K562 (cell line): ENCODE measurements around the gene IFI27L1. TPM values are rescaled to one million over a fixed set of nuclear protein-coding genes. Genes with fewer than 3 reads are reported as not detected.

Experiments
- ATAC-seq: fragments of 200-7000 bp; cut with Tn5 transposase; 3 replicates; pipeline ENCODE4 v1.9.1; 2020; ENCODE audit warnings: moderate library complexity
- BruUV-seq: library from RNA; stranded (reverse); fragments of 400-500 nt; replicated peaks from 2 replicates; lab custom pipeline; 2021; lab: Mats Ljungman, UMichigan
- CTCF ChIA-PET: fragments of 300-600 bp; formaldehyde crosslinking; extraction: SDS; loops from one replicate; lab custom pipeline; 2021; ENCODE audit warnings: low intra/inter-chr PET ratio; lab: Yijun Ruan, JAX
- POLR2A ChIA-PET: fragments of 300-600, 350-650 bp; sonication (Branson Sonifier 250); formaldehyde crosslinking; extraction: SDS; loops from one replicate; lab custom pipeline; 2021; ENCODE audit warnings: antibody characterized with exemption, inconsistent platforms; lab: Yijun Ruan, JAX
- DNase-seq, 4 experiments: peaks; one replicate each; pipeline versions ENCODE4 v3.0.0 to v3.0.0-alpha.2; 2011 to 2018; ENCODE audit warnings: low spot score in 3 of 4, mixed read lengths in 3 of 4; ENCODE audit errors: extremely low read depth in 1 of 4
- FAIRE-seq: peaks from 2 replicates; lab custom pipeline; 2011; peaks lifted over from hg19 to GRCh38; lab: Jason Lieb, UNC
- H2AFZ ChIP-seq: 2 replicates; pipeline ENCODE4 v1.6.0; 2011; ENCODE audit warnings: low read depth, low read length, control low read depth, inconsistent platforms
- H3K27ac ChIP-seq: fragments of 200-600 bp; 3 replicates; pipeline ENCODE4 v1.8.0; 2011; ENCODE audit warnings: low read depth, mild to moderate bottlenecking, control low read depth, inconsistent platforms, low read length, moderate library complexity, mixed read lengths; ENCODE audit errors: extremely low read depth
- H3K27me3 ChIP-seq, 2 experiments: fragments of 300-600 bp in 1 of 2; 2 replicates in 1 of 2; 3 replicates in 1 of 2; pipeline versions ENCODE4 v1.6.0 to v1.8.0; 2011; ENCODE audit warnings: inconsistent platforms in 2 of 2, low read length in 2 of 2, mild to moderate bottlenecking in 1 of 2, mixed read lengths in 1 of 2, moderate library complexity in 1 of 2; ENCODE audit not compliant: control insufficient read depth in 2 of 2, insufficient read depth in 2 of 2
- H3K36me3 ChIP-seq: fragments of 300-600 bp; 3 replicates; pipeline ENCODE4 v1.8.0; 2011; ENCODE audit warnings: mild to moderate bottlenecking, low read length, inconsistent platforms; ENCODE audit not compliant: control insufficient read depth, insufficient read depth
- H3K4me1 ChIP-seq, 2 experiments: fragments of 200-600 bp in 1 of 2; replicated peaks in 1 of 2; 2 replicates in 1 of 2; 3 replicates in 1 of 2; pipeline versions ENCODE4 v1.5.1 to v1.8.0; 2011; ENCODE audit warnings: inconsistent platforms in 2 of 2, low read length in 2 of 2, mild to moderate bottlenecking in 1 of 2, mixed read lengths in 1 of 2, moderate library complexity in 1 of 2; ENCODE audit not compliant: control insufficient read depth in 2 of 2, insufficient read depth in 2 of 2
- H3K4me2 ChIP-seq: 2 replicates; pipeline ENCODE4 v1.6.1; 2011; ENCODE audit warnings: low read length, control low read depth, inconsistent platforms, mixed read lengths; ENCODE audit not compliant: insufficient read depth
- H3K4me3 ChIP-seq: fragments of 200-600 bp; sonication (generic), shearing (Covaris generic); 2 replicates; pipeline ENCODE4 v1.5.1; 2016; ENCODE audit warnings: control low read depth, inconsistent platforms
- H3K79me2 ChIP-seq: fragments of 200-600 bp; 3 replicates; pipeline ENCODE4 v1.8.0; 2011; ENCODE audit warnings: low read length, inconsistent platforms; ENCODE audit not compliant: control insufficient read depth, insufficient read depth
- H3K9ac ChIP-seq, 2 experiments: 2 replicates each; pipeline versions ENCODE4 v1.6.0 to v1.6.1; 2011; ENCODE audit warnings: low read depth in 2 of 2, low read length in 2 of 2, control low read depth in 1 of 2, inconsistent platforms in 1 of 2, mild to moderate bottlenecking in 1 of 2, mixed read lengths in 1 of 2; ENCODE audit not compliant: insufficient read depth in 1 of 2
- H3K9me1 ChIP-seq: one replicate; pipeline ENCODE4 v1.6.0; 2011; ENCODE audit warnings: inconsistent platforms, mild to moderate bottlenecking, low read length, moderate library complexity; ENCODE audit not compliant: control insufficient read depth, insufficient read depth
- H3K9me3 ChIP-seq: replicated peaks from 2 replicates; pipeline ENCODE4 v1.5.1; 2011; ENCODE audit warnings: low read depth, low read length, inconsistent platforms; ENCODE audit not compliant: control insufficient read depth, insufficient read depth
- H4K20me1 ChIP-seq: replicated peaks from 2 replicates; pipeline ENCODE4 v1.6.1; 2011; ENCODE audit warnings: low read length, inconsistent platforms, mixed read lengths; ENCODE audit not compliant: control insufficient read depth, insufficient read depth
- HDAC6 ChIP-seq: IDR thresholded peaks from 2 replicates; pipeline ENCODE4 v1.6.1; 2012; ENCODE audit warnings: low read depth, mild to moderate bottlenecking, control low read depth, inconsistent platforms, low read length, moderate library complexity
- MCM5 ChIP-seq: fragments of 450-650 bp; IDR thresholded peaks from 2 replicates; pipeline ENCODE4 v1.6.1; 2016; ENCODE audit warnings: low read depth
- MIER1 ChIP-seq: fragments of 450-650 bp; IDR thresholded peaks from 2 replicates; pipeline ENCODE4 v1.6.1; 2016; ENCODE audit warnings: antibody characterized with exemption, mild to moderate bottlenecking, low read depth
- NR2C1 ChIP-seq, 2 experiments: fragments of 450-650 bp; IDR thresholded peaks; 2 replicates each; pipeline ENCODE4 v1.6.1; 2017; ENCODE audit warnings: mild to moderate bottlenecking in 2 of 2, antibody characterized with exemption in 1 of 2, inconsistent platforms in 1 of 2, missing compliant biosample characterization in 1 of 2, missing genetic modification characterization in 1 of 2
- ZKSCAN3 ChIP-seq: fragments of 250-450 bp; sonication (Bioruptor Pico); IDR thresholded peaks from 2 replicates; pipeline ENCODE4 v1.4.0; 2020
- WGBS: fragments of 100-300 bp; shearing (Covaris generic); methylation state at CpG from one replicate; pipeline ENCODE4 v1.1.6; 2016; ENCODE audit warnings: low coverage, mixed read lengths; ENCODE audit not compliant: insufficient coverage; ENCODE audit errors: missing lambda C conversion rate; 5-methylcytosine and 5-hydroxymethylcytosine counted together
- in situ Hi-C: fragments of 300-500 bp; cut with MboI; formaldehyde crosslinking; loops from 4 replicates; pipeline ENCODE4 v1.15.0; 2018; ENCODE audit warnings: inconsistent platforms, mixed read lengths
- intact Hi-C: fragments of 100-400 bp; cut with micrococcal nuclease; formaldehyde crosslinking; loops from 2 replicates; pipeline ENCODE4 v1.14.2; 2022
- polyA plus RNA-seq, 8 experiments: library from polyadenylated mRNA; depleted of rRNA in 4 of 8; stranded (reverse) in 5 of 8; unstranded in 3 of 8; fragments of >200 nt; fragmentation: Nextera tagmentation in 2 of 8; fragmentation: Illumina TruSeq in 1 of 8; extraction: Ambion mirVana in 2 of 8; extraction: Trizol in 1 of 8; gene quantifications; 2 replicates each; pipeline versions ENCODE4 v1.2.1 to v1.2.3, GENCODE V29; 2011 to 2014; ENCODE audit warnings: inconsistent platforms in 1 of 8, missing spikeins in 1 of 8
- total RNA-seq, 7 experiments: library from RNA; depleted of rRNA in 6 of 7; stranded (reverse); fragments of >200 nt in 6 of 7; fragmentation: Illumina TruSeq in 2 of 7; extraction: Trizol in 2 of 7; gene quantifications; 2 replicates each; pipeline versions ENCODE4 v1.2.1 to v1.2.3, GENCODE V29; 2011 to 2021; ENCODE audit warnings: low replicate concordance in 1 of 7
- TF ChIP-seq, protein P1 (sequence below): sonication (generic); formaldehyde crosslinking; IDR thresholded peaks from 2 replicates; pipeline ENCODE4 v1.8.0; 2022; ENCODE audit warnings: mild to moderate bottlenecking, low read depth, missing genetic modification reagents

IFI27L1 gene
- total and polyA plus RNA-seq, 9 of the 15 experiments (the other 6 are each of a cell fraction or from before 2014, with no cell fraction given): 14.5 to 28.0 (median 23.8) TPM

DNA sequence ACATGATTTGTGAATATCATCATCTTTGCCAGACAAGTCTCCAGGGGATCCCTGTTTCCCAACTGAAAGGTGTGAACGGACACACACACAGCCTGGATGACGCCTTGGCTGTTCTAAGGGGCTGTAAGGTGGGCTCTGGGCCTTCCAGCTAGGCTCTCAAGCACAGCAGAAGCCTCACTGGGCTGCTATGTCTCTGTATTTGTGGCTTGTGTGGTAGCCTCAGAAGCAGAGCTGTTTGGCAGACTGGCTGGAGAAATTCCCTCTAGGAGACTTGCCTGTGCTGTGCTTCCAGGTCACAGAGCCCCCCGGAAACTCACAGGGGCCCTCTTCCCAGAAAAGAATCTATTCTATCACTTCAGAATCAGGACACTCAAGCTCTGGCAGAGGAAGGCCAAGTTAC is 33.5 kb upstream of the IFI27L1 start:
- H2AFZ ChIP-seq: no peak overlapping the region
- no peak overlapping the region for H3K27ac ChIP-seq
- H3K4me2 ChIP-seq: no peak overlapping the region
- DNase-seq (no peak), ATAC-seq (no peak), FAIRE-seq (no peak)
- intact Hi-C loops: no loop called here
- no peak overlapping the region for H3K4me3 ChIP-seq
- WGBS: no CpG with 5 or more reads among the region's 3 CpGs
- H3K4me1 ChIP-seq: peaks cover 0 to 6% of the 10 kb centered on the region in 2 experiments; a peak in 2 of 5 replicates
- no peaks in the 10 kb centered on the region for H3K79me2 ChIP-seq
- H3K36me3 ChIP-seq: peaks cover 71% of the 10 kb centered on the region; the same call in 2 of the 3 replicates
- CTCF ChIA-PET: no interaction called here
- H3K27me3 ChIP-seq: no peaks in the 10 kb centered on the region
- H3K9me3 ChIP-seq: no peaks in the 10 kb centered on the region
- in situ Hi-C loops: no loop called here
- no TSS peak for BruUV-seq
- no peaks in the 10 kb centered on the region for H4K20me1 ChIP-seq
- POLR2A ChIA-PET: no interaction called here
- H3K9me1 ChIP-seq: no peaks in the 10 kb centered on the region
- no peak for TF ChIP-seq ZKSCAN3
- TF ChIP-seq NR2C1 (IDR thresholded peaks at IDR 0.05): no peak
- TF ChIP-seq NR2C1 (tag; IDR thresholded peaks at IDR 0.05): no peak
- TF ChIP-seq MCM5: no peak
- no peak for TF ChIP-seq HDAC6
- TF ChIP-seq, protein P1, sequence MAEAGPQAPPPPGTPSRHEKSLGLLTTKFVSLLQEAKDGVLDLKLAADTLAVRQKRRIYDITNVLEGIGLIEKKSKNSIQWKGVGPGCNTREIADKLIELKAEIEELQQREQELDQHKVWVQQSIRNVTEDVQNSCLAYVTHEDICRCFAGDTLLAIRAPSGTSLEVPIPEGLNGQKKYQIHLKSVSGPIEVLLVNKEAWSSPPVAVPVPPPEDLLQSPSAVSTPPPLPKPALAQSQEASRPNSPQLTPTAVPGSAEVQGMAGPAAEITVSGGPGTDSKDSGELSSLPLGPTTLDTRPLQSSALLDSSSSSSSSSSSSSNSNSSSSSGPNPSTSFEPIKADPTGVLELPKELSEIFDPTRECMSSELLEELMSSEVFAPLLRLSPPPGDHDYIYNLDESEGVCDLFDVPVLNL (CRISPR knock-in tag): no peak
- no peak for TF ChIP-seq MIER1
- H3K9ac ChIP-seq: no peak overlapping the region
